OCI-M1 (cell line): ENCODE data around the gene NFYC.

ENCODE experiments used
- DNase-seq: peaks from one replicate; lab custom pipeline; 2025; lab: John Stamatoyannopoulos, UW

Gene NFYC

DNA sequence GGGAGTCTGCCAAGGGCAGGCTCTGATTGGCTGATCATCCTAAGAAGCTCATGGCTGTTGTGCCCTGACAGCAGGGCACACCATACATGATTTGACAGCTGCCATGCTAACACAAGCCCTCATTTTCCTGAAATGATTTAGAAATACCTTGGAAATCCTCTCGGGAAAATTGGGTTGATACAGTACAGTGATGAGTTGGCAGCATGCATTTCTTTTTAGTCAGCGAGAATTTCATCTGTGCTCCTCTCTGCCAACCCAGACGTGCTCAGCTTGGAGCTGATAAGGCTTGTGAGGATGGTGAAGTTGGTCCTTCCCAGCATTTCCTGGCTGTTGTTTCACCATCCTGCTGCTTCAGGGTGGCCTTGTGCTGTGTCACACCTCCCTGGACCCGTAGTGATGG lies 69.5 kb downstream of the NFYC start:
- DNase-seq, result no peak

GRCh38 chr1:40762144-40762923 lies 70.8 kb downstream of the NFYC start:
- no peak for DNase-seq

GRCh38 chr1:40763742-40764532 lies 72.4 kb downstream of the NFYC start:
- no peak for DNase-seq

GRCh38 chr1:40764981-40765380 lies 73.5 kb downstream of the NFYC start:
- no peak for DNase-seq

- no peak for DNase-seq
Observed at GRCh38 chr1:40766017-40766416, 74.5 kb downstream of the NFYC start.

DNA sequence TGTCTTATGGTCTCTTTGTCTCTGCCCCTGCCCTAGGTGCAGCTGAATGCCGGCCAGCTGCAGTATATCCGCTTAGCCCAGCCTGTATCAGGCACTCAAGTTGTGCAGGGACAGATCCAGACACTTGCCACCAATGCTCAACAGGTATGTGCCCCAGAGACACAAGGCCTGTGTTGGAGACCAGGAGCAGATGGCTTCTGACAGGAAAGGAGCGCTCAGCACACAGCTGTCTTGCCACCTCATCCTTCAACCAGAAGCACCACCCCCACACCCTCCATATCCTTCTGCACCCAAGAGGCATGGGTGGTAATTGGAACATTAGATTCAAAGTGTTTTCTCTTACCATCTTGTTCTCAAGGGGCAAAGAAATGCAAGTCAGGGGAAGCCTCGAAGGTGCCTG lies 75.1 kb downstream of the NFYC start:
- no peak for DNase-seq

DNA sequence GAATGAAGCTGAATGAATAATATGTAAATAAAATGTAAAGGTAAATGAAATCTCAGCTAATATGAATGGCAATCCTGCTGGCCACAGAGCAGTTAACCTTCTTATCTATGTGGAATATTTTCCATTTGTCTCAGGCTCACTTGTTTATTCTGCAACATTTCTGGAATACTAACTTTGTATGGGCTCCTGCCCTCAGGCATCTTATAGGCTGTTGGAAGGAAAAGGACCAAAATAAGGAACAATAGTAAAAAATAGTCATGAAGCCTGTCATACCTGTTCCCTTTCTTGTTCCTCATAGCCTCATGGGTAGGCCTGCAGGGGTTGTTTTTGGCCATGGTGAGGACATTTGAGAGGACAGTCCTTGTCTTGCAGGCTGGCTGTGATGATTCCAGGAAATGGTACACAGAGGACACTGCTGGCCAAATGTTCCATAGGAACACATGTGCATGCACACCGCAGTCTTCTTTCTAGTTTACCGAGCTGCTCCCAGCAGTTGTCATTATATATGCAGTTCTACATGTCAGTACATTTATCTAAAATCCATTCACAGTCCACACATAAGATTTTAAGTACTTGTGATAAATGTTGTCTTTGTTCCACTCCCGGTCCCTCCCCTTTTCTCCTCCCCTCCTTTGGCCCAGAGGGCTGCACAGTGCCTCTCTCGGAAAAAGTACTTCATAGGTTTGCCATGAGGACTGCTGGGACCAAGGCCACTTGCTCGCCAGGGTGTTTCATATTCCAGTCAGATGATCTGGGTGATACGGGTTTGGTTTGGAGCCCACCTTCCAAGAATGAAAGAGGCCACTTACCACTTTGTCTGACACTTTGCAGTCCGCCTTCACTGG lies 76.9 kb downstream of the NFYC start:
- no peak for DNase-seq

DNA sequence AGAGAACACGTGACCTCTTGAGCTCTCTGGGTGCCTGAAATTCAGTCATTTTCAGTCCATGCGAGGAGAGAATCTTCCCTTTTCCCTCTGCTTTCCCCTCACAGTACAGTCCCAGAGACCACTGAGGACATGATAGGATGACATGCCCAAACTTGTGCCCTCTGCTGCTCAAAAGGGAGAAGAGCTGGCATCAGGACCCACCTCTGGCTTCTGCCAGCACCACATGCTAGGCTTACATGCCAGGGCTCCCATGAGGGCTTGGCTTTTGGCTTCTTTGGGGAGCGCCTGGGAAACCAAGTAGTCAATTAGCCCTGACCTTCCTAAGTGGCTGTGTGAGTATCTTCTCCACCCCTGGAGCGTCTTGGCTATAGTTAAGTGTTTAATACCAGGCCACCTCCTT lies 78.3 kb downstream of the NFYC start:
- no peak for DNase-seq

- no peak for DNase-seq
Observed at GRCh38 chr1:40770296-40771070, 79.0 kb downstream of the NFYC start.

DNA sequence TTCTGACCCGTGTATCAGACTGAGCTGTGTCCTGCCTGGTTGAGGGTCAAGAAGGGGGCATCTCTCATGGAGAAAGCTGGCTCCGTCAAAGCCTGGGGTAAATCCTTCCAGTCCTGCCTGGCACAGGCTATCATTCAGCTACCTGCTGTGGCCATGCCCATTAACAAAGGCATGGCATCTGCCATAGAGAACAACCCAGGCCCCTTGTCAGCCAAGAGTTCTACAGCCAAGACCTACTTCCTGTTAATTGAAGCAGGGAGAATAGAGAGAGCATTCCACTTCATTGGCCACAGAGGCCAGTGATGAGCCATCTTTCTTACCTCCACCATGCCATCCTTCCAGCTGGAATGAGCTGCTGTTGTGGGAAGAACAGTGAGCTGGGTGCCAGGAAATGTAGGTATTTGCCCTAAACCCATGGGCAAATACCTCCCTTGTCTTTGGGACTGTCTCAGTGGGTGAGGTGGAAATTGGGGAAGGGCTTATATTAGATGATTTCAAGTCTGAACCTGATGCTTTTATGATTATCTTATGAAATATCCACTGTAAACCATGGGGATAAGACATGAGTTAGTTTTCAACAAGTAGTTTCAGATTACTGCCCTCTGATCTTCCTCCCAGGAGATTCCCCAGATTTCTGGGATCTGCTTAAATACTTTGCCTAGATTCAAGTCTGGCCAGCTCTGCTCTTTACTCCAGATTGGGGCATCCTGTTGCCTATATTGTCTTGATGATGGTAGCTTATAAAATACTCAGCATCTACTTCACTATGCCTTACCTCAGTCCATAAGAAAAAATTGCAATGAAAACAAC lies 80.8 kb downstream of the NFYC start:
- no peak for DNase-seq

DNA sequence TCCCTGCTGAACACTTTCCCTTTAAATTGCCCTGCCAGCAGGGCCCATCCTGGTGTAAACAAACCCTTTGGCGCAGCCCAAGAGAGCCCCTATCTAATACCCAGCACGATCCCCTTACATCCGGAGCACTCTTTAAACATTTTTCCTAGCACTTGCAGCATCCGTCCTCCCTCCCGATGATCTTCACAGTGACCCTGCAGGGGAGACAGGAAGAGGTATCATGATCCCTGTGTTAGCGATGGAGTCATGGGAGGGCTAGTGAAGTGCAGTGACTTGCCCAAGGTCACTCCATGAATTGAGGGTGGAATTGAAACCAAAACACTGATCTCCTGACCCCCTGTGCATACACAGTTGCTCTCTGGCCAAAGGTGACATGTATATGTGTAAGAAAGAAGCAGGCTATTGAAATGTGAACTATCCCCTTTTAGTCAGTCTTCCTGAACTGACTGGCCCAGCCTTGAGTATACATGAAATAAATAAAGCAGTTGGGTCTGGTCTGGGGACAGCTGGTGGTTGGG lies 82.3 kb downstream of the NFYC start:
- DNase-seq, result no peak

GRCh38 chr1:40774266-40774998 lies 82.9 kb downstream of the NFYC start:
- DNase-seq, result peak; percentile 73

DNA sequence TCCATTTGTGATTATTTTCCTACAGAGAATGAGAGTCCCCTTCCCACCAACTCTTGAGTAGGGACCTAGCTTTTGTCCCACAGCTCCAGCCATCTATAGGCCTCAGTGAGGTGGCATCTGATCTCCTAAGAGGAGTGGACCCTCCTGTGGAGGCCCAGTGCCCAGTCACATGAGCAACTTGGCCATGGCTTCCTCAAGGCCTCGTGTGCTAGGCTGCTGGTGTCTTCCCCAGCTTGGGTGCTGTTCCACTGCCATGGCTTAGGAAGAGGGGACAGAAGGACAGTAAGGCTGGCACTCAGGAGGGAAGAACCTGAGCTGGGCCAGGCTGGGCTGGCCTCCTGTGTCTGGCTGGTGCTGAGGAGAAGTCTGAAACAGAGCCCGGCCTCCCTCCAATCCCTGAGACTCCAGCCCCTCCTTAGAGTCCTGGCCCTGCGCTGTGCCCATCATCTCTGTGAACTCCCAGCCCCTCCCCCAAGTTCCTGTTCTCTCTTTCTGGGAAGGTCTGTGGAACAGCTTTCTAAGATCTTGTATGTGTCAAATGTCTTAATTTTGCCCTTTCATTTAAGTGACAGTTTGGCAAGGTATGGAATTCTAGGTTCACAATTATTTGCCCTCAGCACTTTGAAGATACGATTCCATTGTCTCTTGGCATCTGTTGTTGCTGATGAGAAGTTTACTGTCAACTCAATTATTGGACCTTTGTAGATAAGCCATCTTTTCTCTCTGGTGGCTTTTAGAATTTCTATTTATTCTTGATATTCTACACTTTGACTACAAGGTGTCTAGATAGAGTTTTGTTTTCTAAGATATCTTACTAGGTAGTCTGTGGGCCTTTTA lies 85.0 kb downstream of the NFYC start:
- no peak for DNase-seq

DNA sequence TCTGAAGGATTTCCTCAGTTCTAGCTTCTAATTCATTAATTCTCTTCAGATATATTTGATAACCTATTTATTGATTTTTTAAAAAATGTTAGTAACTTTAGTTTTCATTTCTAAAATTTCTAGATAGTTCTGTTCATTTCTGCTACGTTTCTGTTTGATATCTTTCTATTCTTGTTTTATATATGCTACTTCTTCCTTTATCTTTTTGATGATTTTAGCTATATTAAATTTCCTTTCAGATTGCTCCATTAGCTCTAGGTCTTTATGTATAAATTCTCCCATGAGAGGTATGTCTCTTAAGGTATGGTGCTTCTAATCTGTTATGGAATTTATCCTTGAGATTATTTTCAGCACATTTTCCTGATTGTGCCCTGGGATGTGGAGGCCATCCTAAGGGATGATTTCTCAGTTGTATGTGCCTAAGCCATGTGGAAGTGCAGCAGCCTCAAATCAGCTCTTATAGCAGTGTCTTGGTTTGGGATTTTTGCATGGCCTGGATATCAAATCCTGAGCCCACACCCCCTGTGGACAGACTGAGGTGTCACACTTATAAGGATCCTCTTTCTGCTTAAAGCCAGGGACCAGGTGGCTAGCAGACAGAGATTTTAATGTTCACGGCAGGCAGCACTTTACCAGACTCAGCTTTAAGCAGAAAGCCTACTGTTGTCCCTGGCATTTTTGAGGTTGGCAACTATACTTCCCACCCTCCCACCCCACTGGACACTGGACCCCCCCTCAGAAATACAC lies 85.9 kb downstream of the NFYC start:
- DNase-seq, result no peak

- DNase-seq, result no peak
Observed at GRCh38 chr1:40780678-40781607, 89.4 kb downstream of the NFYC start.

DNA sequence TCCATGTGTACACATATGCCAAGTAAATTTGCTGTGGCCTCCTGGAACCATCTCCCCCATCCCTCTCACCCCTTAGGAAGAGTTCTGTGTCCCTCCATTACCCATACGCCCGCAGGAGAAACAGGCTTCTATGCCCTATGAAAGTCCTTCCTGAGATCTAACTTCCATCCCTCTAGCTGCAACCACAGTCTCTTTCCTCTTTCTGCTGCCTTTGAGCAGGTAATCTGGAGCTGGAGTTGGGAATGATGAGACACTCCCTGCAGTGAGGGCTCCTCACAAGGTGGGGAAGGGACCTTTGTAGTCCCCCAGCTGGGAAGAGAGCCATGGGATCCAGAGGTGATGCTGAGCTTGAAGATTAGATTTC lies 90.1 kb downstream of the NFYC start:
- DNase-seq, result no peak

- no peak for DNase-seq
Observed at GRCh38 chr1:40782371-40782956, 91.0 kb downstream of the NFYC start.
